ENCODE measurements around the gene VWF. TPM values are rescaled to one million over a fixed set of nuclear protein-coding genes. Genes with fewer than 3 reads are reported as not detected.

The VWF gene
- total RNA-seq, 8 experiments from 2014 or later: under 0.01 to 1.3 (median 0.52) TPM

DNA sequence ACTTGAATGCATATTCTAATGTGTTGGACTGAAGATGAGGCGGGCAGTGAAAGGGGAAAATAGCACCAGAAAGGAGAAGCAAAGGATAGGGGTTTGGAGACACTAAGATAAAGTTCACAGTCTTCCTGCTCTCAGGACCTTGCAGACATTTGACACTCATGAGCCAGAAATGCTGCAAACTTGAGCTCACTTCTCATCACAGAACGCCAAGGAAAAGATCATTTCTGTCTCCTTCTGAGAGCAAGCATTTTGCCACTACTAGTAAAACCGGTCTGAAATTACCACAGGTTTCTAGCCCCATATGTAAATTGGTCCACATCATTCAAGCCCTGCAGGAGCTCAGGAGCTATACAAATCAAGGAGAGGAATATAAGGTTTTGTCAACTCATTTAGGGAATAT, 134.8 kb downstream of the VWF start:
- Histone ChIP-seq H3K27ac (no peak overlapping the region), H3K4me1 (replicated peaks in 1 of 2) (peaks cover 0 to 9% of the 10 kb centered on the region in 2 donors), H3K4me3 (no peak overlapping the region)
- WGBS, 10 experiments: 30 to 90% (median 80%) methylated on average over 1 to 3 of the region's 3 CpGs
- in situ Hi-C loops (cut with MboI; ENCODE audit: low pct_unique_long_range_greater_than_20kb in 2 of 9, low sequenced_read_pairs in 9 of 9, unreplicated experiment in 9 of 9): loop anchor here in 4 of 9 experiments (10.0 to 25.0 kb wide), 2 partner anchors 55 to 298 kb away; no protein-coding TSS in a partner anchor
- no peak for ATAC-seq (replicated peaks in 6 of 8)

GRCh38 chr12:5988659-5989116, 135.8 kb downstream of the VWF start:
- 0 to 7% (median 1%) methylated on average over 1 to 8 of the region's 10 CpGs; no CpG with 5 or more reads in 2 of the 10 experiments for WGBS, 10 experiments
- in situ Hi-C loops (cut with MboI; ENCODE audit: low pct_unique_long_range_greater_than_20kb in 2 of 9, low sequenced_read_pairs in 9 of 9, unreplicated experiment in 9 of 9): loop anchor here in 4 of 9 experiments (10.0 to 25.0 kb wide), 2 partner anchors 56 to 299 kb away; no protein-coding TSS in a partner anchor
- H3K4me1 ChIP-seq (replicated peaks in 1 of 2): peaks cover 0 to 9% of the 10 kb centered on the region in 2 donors
- H3K4me3 ChIP-seq: no peak overlapping the region
- peak; percentile 97 to 100 (median 99) for ATAC-seq (replicated peaks in 6 of 8)
- H3K27ac ChIP-seq: no peak overlapping the region

DNA sequence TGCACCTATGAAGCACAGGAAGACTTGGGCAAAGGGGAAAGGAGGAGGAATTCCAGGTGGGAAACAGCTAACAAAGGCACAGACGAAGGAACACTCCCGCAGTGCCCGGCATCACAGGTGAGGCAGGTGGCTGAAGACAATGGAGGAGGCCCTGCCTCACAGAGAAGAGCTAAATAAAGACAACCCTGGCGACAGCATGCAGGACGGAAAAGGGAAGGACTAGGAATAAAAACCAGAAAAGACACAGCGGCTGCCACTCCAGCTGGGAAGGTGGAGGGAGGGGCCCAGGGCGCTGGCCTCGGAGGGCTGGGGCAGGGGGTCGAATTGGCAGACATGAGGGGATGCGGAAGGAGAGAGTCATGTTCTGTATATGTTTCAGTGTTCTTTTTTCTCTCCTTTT, 136.4 kb downstream of the VWF start:
- peaks cover 0 to 9% of the 10 kb centered on the region in 2 donors for H3K4me1 ChIP-seq (replicated peaks in 1 of 2)
- H3K4me3 ChIP-seq: no peak overlapping the region
- in situ Hi-C loops (cut with MboI; ENCODE audit: low pct_unique_long_range_greater_than_20kb in 2 of 9, low sequenced_read_pairs in 9 of 9, unreplicated experiment in 9 of 9): loop anchor here in 4 of 9 experiments (10.0 to 25.0 kb wide), 2 partner anchors 57 to 299 kb away; no protein-coding TSS in a partner anchor
- ATAC-seq (replicated peaks in 6 of 8): no peak
- WGBS, 10 experiments: 40 to 100% (median 72%) methylated on average over 1 to 4 of the region's 10 CpGs; no CpG with 5 or more reads in 2 of the 10 experiments
- no peak overlapping the region for H3K27ac ChIP-seq

DNA sequence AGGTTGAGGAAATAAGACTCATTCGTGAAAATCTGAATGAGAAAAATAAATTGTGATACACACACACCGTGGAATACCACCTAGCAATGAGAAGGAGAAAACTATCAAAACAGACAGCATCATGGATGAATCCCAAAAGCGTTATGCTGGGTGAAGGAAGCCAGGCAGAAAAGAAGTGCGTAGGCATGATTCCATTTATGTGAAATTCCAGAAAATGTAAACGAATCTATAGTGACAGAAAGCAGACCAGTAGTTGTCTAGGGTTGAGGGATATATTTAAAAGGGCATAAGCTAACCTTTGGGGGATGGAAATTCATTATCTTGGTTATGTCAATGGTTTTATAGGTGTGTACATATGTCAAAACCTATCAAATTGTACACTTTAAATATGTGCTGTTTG, 136.9 kb downstream of the VWF start:
- 48 to 97% (median 84%) methylated on average over 1 to 5 of the region's 5 CpGs for WGBS, 10 experiments
- in situ Hi-C loops (cut with MboI; ENCODE audit: low pct_unique_long_range_greater_than_20kb in 2 of 9, low sequenced_read_pairs in 9 of 9, unreplicated experiment in 9 of 9): loop anchor here in 4 of 9 experiments (10.0 to 25.0 kb wide), 2 partner anchors 57 to 300 kb away; no protein-coding TSS in a partner anchor
- ATAC-seq (replicated peaks in 6 of 8): no peak
- Histone ChIP-seq H3K27ac (no peak overlapping the region), H3K4me1 (replicated peaks in 1 of 2) (peaks cover 0 to 9% of the 10 kb centered on the region in 2 donors), H3K4me3 (no peak overlapping the region)

- WGBS, 10 experiments: 70 to 100% (median 78%) methylated on average over 1 to 4 of the region's 8 CpGs; no CpG with 5 or more reads in 6 of the 10 experiments
- in situ Hi-C loops (cut with MboI; ENCODE audit: low pct_unique_long_range_greater_than_20kb in 2 of 9, low sequenced_read_pairs in 9 of 9, unreplicated experiment in 9 of 9): loop anchor here in 4 of 9 experiments (10.0 to 25.0 kb wide), 2 partner anchors 59 to 302 kb away; no protein-coding TSS in a partner anchor
- H3K27ac ChIP-seq: no peak overlapping the region
- no peak for ATAC-seq (replicated peaks in 6 of 8)
- peaks cover 0 to 9% of the 10 kb centered on the region in 2 donors for H3K4me1 ChIP-seq (replicated peaks in 1 of 2)
- no peak overlapping the region for H3K4me3 ChIP-seq
These were observed 139.0 kb downstream of the VWF start for GRCh38 chr12:5985471-5985870.

DNA sequence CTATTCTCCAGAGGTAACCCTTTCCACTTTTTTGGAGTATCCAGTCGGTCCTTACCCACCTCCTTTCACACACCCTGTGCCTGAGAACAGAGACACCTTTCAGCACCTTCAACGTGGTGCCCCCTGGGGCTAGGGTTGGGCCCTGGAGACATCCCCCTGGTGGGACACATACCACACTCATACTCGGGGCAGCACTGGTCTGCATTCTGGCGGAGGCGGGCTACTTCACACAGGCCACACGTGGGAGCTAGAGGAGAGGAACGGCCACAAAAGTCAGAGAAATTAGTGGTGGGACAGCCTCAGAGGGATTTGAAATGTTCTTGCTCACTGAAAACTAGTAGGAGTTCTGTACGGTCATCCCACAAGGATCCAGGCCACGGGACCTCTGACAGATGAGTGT, 139.6 kb downstream of the VWF start:
- H3K4me1 ChIP-seq (replicated peaks in 1 of 2): peaks cover 0 to 9% of the 10 kb centered on the region in 2 donors
- H3K27ac ChIP-seq: no peak overlapping the region
- 28 to 80% (median 60%) methylated on average over 1 to 7 of the region's 9 CpGs; no CpG with 5 or more reads in 3 of the 10 experiments for WGBS, 10 experiments
- in situ Hi-C loops (cut with MboI; ENCODE audit: low pct_unique_long_range_greater_than_20kb in 2 of 9, low sequenced_read_pairs in 9 of 9, unreplicated experiment in 9 of 9): loop anchor here in 4 of 9 experiments (10.0 to 25.0 kb wide), 2 partner anchors 60 to 302 kb away; no protein-coding TSS in a partner anchor
- no peak overlapping the region for H3K4me3 ChIP-seq
- ATAC-seq (replicated peaks in 6 of 8): no peak

- whole genome bisulfite sequencing, 10 experiments: 43 to 85% (median 60%) methylated on average over 1 to 3 of the region's 4 CpGs; no CpG with 5 or more reads in 5 of the 10 experiments
- in situ Hi-C loops (cut with MboI; ENCODE audit: low pct_unique_long_range_greater_than_20kb in 2 of 9, low sequenced_read_pairs in 9 of 9, unreplicated experiment in 9 of 9): loop anchor here in 4 of 9 experiments (10.0 to 25.0 kb wide), 2 partner anchors 63 to 305 kb away; no protein-coding TSS in a partner anchor
- peaks cover 0 to 5% of the 10 kb centered on the region in 2 donors for H3K4me1 ChIP-seq (replicated peaks in 1 of 2)
- ATAC-seq (replicated peaks in 6 of 8): peak in 3 of 8 experiments; percentile 26 to 85 (median 75)
- no peak overlapping the region for H3K27ac ChIP-seq
- no peak overlapping the region for H3K4me3 ChIP-seq
These were observed 142.4 kb downstream of the VWF start for GRCh38 chr12:5982106-5982505.

- no peak for ATAC-seq (replicated peaks in 6 of 8)
- WGBS, 10 experiments: 33 to 100% (median 74%) methylated on average over 2 to 6 of the region's 6 CpGs; no CpG with 5 or more reads in 1 of the 10 experiments
- no peaks in the 10 kb centered on the region for H3K4me1 ChIP-seq (replicated peaks in 1 of 2)
- in situ Hi-C loops (cut with MboI; ENCODE audit: low pct_unique_long_range_greater_than_20kb in 2 of 9, low sequenced_read_pairs in 9 of 9, unreplicated experiment in 9 of 9): loop anchor here in 3 of 9 experiments (25.0 kb wide), 1 partner anchor 310 kb away; no protein-coding TSS in a partner anchor
- no peak overlapping the region for H3K27ac ChIP-seq
- no peak overlapping the region for H3K4me3 ChIP-seq
These were observed 146.9 kb downstream of the VWF start for GRCh38 chr12:5977556-5977955.

- no peak overlapping the region for H3K4me3 ChIP-seq
- 11 to 80% (median 26%) methylated on average over 1 to 5 of the region's 6 CpGs; no CpG with 5 or more reads in 1 of the 10 experiments for WGBS, 10 experiments
- no peaks in the 10 kb centered on the region for H3K4me1 ChIP-seq (replicated peaks in 1 of 2)
- no peak overlapping the region for H3K27ac ChIP-seq
- in situ Hi-C loops (cut with MboI; ENCODE audit: low pct_unique_long_range_greater_than_20kb in 2 of 9, low sequenced_read_pairs in 9 of 9, unreplicated experiment in 9 of 9): loop anchor here in 3 of 9 experiments (25.0 kb wide), 1 partner anchor 311 kb away; no protein-coding TSS in a partner anchor
- ATAC-seq (replicated peaks in 6 of 8): peak in 3 of 8 experiments; percentile 12 to 41 (median 23)
These were observed 147.8 kb downstream of the VWF start for GRCh38 chr12:5976711-5977110.

GRCh38 chr12:5976196-5976595, 148.3 kb downstream of the VWF start:
- peak in 3 of 8 experiments; percentile 71 to 84 (median 79) for ATAC-seq (replicated peaks in 6 of 8)

DNA sequence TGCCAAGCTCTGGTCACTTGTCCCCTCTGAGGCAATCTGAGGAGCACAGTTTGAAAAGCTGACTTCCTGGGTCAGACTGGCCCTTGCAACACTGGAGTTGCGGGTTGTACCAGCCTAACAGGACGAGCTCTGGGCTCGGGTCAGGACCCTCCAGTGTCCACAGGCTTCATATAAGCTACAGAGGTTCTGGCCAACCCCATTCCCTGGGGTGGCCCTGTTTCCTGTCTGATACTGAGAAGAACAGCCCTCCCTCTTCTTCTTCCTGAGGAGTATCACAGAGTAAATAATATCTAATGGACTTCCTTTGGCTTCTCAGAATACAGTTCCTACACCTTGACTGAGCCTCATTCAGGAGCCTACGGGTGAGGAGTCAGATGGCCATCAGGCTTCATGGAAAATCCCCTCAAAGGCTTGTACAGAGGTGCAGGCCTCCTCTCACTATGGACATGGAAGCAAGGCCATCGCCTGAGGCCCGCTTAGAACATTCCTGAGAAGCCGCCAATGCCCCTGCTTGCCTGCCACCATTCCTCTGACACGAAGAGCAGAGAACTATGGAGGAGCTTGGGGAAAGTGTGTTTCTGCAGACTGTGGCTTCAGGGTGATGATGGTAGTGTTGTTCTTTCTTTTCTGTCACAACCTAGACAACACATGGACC, 150.9 kb downstream of the VWF start:
- Histone ChIP-seq H3K4me1 (replicated peaks in 1 of 2) (no peaks in the 10 kb centered on the region), H3K4me3 (no peak overlapping the region), H3K27ac (no peak overlapping the region)
- 66 to 100% (median 83%) methylated on average over 1 to 7 of the region's 8 CpGs; no CpG with 5 or more reads in 1 of the 10 experiments for WGBS, 10 experiments
- in situ Hi-C loops (cut with MboI; ENCODE audit: low pct_unique_long_range_greater_than_20kb in 2 of 9, low sequenced_read_pairs in 9 of 9, unreplicated experiment in 9 of 9): no loop called here
- no peak for ATAC-seq (replicated peaks in 6 of 8)

More at GRCh38 chr12:5976196-5976595, 148.3 kb downstream of the VWF start:
- 0 to 100% (median 56%) methylated on average over 1 to 7 of the region's 9 CpGs; no CpG with 5 or more reads in 4 of the 10 experiments for WGBS, 10 experiments
- Histone ChIP-seq H3K4me1 (replicated peaks in 1 of 2) (no peaks in the 10 kb centered on the region), H3K4me3 (no peak overlapping the region), H3K27ac (no peak overlapping the region)
- in situ Hi-C loops (cut with MboI; ENCODE audit: low pct_unique_long_range_greater_than_20kb in 2 of 9, low sequenced_read_pairs in 9 of 9, unreplicated experiment in 9 of 9): loop anchor here in 3 of 9 experiments (25.0 kb wide), 1 partner anchor 311 kb away; no protein-coding TSS in a partner anchor

DNA sequence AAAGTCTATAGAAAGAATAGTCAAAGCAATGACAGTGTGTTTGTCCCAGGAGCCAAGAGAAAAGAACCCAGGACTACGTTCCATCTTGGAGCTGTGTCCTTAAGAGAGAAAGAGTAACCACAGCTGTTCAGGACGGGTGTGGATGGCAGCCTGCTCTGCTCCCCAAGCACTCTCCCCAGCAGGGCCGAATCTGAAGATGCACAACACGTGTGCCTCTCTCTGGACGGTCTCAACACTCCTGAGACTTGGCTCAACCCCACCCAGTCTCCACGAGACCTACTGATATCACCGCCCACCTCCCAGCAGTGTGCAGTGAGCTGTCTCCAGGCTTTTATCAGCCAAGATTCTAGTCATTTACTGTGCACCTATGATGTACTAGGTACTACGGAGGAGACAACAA, 152.1 kb downstream of the VWF start:
- 20 to 100% (median 49%) methylated on average over 1 to 5 of the region's 8 CpGs; no CpG with 5 or more reads in 3 of the 10 experiments for WGBS, 10 experiments
- in situ Hi-C loops (cut with MboI; ENCODE audit: low pct_unique_long_range_greater_than_20kb in 2 of 9, low sequenced_read_pairs in 9 of 9, unreplicated experiment in 9 of 9): no loop called here

More for the DNA sequence above, 152.1 kb downstream of the VWF start:
- Histone ChIP-seq H3K4me1 (replicated peaks in 1 of 2) (no peaks in the 10 kb centered on the region), H3K4me3 (no peak overlapping the region), H3K27ac (no peak overlapping the region)
- peak in 3 of 8 experiments; percentile 54 to 82 (median 69) for ATAC-seq (replicated peaks in 6 of 8)
